NCI-H2107 treated with DMSO at 0.1 percent for 48 hours (cell line): Measurements from ENCODE around the gene SLC8A2.
"Not testable (repeated sequence)": the region's sequence is repeated elsewhere in the genome, so short reads cannot be mapped to it uniquely, and the experiment has no call there.

ENCODE experiments used
- DNase-seq: peaks from one replicate; lab custom pipeline; 2025; ENCODE audit not compliant: unreplicated experiment; lab: John Stamatoyannopoulos, UW

The SLC8A2 gene

GRCh38 chr19:47383890-47384289 is 87.8 kb downstream of the SLC8A2 start:
- DNase-seq, result not testable (repeated sequence)

GRCh38 chr19:47381653-47382279 is 89.9 kb downstream of the SLC8A2 start:
- DNase-seq, result no peak

GRCh38 chr19:47381121-47381520 is 90.6 kb downstream of the SLC8A2 start:
- DNase-seq, result no peak

DNA sequence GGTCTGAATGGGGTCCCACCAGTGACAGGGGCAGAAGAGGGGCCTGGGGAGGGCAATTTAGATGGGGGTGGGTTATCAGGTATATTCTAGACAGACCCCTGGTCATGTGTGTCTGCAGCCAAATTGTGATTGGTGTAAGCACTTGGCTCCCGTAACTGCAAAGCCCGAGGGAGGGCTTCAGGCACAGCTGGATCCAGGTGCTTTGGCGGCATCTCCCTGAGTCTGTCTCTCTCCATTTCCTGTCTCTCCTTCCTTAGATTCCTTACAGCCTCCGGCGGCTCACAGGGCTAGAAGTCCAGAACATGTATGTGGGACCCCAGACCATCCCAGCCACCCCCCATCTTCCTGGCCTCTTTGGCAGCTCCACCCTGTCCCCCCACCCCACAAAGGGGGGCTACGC is 91.1 kb downstream of the SLC8A2 start:
- no peak for DNase-seq

DNA sequence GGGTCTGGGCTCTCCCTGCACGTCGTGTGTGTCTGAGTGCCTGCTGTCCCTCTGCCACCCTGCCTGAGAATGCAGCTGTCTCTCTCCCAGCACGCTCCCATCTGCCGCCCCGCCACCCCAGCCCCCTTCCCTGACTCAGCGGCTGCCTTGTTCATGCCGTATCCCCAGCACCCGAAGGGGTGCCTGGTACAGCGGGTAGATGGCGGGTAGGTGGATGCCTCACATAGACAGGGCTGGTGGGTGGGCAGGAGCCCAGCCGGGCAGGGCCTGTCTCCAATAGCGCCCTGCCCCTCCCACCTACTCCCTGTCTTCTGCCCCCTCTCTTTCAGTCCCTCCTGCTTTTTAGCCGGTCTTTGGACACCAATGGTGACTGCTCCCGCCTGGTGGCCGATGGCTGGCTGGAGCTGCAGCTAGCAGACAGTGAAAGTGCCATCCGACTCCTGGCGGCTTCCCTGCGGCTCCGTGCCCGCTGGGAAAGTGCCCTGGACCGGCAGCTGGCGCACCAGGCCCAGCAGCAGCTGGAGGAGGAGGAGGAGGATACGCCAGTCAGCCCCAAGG is 92.2 kb downstream of the SLC8A2 start:
- no peak for DNase-seq

DNA sequence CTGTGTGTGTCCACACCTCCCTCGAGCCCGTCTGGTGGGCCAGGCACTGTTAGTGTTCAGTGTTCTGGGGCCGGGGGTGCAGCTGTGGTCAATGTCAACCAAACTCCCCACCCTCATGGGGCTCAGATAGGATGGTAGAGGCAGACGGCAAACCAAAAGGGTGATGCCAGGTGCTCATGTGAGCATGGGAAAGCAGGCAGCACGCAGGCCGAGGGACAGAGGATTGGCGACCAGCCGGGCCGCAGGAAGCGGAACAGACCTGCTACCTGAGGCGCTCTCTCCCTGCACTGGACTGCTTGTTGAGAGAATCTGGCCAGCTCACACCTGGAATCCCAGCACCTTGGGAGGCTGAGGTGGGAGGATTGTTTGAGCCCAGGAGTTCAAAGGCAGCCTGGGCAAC is 93.4 kb downstream of the SLC8A2 start:
- DNase-seq, result no peak
